Activated naive CD4-positive, alpha-beta T cell treated with Interleukin-2 at 50 U/mL for 16 hours (primary cell): Measurements from ENCODE around the gene STK38L.

Source experiments
- DNase-seq: peaks from one replicate; pipeline ENCODE4 v3.0.0-alpha.2; 2020

Gene STK38L

GRCh38 chr12:27280412-27280811 is 36.3 kb downstream of the STK38L start:
- DNase-seq, result no peak

GRCh38 chr12:27282754-27283153 is 38.7 kb downstream of the STK38L start:
- no peak for DNase-seq

DNA sequence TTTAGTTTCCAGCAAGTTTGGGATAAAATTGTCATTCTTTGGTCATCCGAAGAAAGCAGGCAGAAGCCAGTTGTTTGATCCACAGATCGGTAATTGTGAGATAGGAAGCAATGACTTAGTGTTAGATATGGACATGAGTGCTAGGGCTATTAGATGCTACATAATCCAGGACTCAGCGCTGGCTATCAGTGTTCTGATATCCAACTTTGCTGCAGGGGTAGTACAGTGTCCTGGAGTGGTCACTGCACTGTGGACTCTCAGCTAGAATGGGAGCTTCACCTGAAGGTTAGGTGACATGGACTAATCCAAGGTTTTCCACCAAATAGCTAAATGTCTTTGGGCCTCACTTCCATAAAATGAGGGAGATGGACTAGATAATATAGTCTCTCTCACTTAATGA is 39.9 kb downstream of the STK38L start:
- no peak for DNase-seq

GRCh38 chr12:27284751-27285150 is 40.7 kb downstream of the STK38L start:
- no peak for DNase-seq

DNA sequence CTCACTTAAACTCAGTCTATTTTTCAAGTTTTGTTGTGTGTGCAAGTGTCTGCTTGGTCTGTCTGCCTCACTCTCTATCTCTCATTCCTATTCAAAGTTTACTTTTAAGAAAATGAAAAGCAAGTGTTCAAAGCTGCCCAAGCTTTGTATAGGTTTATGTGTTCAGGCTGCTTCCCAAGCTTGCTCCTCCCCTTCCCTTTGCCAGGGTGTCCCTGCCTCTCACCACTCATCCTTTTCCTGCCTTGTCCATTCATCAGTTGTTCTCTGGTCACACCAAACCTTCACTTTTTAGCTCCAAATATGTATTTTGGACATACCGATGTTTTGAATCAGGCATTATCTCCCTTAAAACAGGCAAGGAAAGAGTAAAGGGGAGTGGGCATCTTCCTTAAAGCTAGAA is 41.3 kb downstream of the STK38L start:
- DNase-seq, result no peak

GRCh38 chr12:27289414-27289813 is 45.3 kb downstream of the STK38L start:
- no peak for DNase-seq

DNA sequence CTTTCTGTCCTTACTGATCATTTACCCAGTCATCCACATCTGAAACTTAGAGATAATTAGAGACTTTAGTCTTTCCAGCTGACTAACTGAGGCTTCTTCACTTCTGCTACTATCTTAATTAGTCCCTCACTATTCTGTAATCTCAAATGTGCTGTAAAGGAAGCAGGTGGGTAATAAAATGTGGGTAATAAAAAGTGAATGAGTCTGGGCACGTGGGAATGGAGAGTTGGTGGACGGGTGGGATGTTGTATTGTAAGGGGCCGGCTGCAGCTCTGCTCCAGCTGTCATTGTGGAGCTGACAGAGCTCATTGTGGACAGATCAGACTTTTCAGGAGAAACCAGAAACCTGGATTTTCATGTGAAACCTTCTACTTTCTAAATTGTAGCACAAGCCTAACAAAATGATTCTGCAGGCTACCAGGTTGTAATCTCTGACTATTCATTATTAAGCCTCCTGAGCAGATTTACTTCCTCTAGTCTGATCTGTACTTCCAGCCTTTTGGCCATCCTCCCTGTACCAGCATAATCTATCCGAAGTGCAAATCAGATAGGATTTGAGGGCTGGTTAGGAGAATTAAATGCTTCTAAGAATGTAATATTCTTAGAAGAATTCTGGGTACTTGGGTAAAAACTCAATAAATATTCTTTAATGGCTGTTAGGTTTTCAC is 46.5 kb downstream of the STK38L start:
- no peak for DNase-seq

GRCh38 chr12:27291862-27292261 is 47.8 kb downstream of the STK38L start:
- DNase-seq, result no peak

- no peak for DNase-seq
Measured at GRCh38 chr12:27292718-27293117, 48.6 kb downstream of the STK38L start.

- no peak for DNase-seq
Measured at GRCh38 chr12:27293463-27293862, 49.4 kb downstream of the STK38L start.

DNA sequence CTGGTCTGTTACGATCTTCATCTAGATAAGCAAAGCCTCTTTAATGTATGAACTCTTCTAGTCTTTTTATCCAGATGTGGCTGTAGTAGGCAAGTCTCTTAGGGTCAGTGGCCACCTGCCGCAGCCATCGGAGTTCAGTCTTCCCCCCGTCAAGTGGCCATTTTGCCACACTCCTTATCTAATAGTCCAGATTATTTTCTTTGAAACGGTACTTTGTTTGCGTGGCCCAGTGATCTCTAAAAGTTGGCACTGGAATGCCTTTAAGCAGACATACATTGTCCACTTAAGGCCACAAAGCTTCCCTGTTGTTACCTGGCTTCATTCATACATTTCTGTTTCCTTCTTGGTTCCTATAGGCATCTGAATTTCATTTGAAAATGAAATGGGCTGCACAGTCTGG is 52.6 kb downstream of the STK38L start:
- no peak for DNase-seq

DNA sequence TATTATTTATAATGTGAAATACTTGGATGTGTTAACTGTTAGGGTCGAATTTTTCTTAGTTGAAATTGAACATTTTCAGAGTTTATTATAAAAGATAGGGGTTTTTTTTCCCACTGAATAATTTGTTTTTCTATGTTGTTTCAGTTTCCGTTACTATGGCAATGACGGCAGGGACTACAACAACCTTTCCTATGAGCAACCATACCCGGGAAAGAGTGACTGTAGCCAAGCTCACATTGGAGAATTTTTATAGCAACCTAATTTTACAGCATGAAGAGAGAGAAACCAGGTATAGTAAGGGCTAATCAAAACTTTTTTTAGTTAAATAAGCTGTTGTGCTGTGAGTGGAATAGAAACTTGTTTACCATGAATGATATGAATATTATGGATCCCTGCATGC is 53.5 kb downstream of the STK38L start:
- no peak for DNase-seq

DNA sequence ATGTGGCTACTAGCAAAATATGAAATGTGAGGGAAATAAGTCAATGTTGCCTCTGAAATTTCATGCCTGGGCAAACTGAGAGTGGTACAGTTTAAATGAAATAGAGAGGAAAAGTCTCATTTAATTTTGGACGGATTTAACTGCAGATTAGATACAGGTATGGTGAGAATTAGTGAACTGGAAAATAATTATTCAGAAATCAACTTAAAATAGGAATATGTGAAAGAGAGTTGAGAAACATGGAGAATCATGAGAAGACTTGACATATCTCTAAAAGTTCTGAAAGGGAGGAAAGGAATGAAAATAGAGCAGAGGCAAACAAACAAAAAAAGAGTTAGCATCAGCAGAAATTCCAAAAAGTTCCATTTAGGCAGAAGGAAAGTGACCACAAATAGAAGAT is 55.0 kb downstream of the STK38L start:
- DNase-seq, result no peak

DNA sequence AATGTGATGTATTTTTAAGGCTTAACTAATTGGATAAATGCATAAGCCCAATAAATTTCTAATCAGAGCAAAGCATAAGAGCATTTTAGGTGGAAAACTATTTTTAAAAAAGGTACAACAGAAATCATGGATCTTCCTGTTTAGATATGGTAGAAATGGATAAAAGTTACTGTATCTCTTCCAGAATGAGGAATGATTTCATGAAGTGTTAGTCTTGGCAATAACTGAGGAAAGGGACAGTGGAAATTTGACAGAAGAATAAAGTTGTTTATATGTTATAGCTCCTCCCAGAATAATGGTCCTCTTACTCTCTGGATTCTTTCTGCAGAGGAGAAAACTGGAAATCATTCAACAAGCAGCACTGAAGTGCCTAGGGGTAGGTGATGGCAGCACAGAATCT is 56.1 kb downstream of the STK38L start:
- DNase-seq, result no peak

DNA sequence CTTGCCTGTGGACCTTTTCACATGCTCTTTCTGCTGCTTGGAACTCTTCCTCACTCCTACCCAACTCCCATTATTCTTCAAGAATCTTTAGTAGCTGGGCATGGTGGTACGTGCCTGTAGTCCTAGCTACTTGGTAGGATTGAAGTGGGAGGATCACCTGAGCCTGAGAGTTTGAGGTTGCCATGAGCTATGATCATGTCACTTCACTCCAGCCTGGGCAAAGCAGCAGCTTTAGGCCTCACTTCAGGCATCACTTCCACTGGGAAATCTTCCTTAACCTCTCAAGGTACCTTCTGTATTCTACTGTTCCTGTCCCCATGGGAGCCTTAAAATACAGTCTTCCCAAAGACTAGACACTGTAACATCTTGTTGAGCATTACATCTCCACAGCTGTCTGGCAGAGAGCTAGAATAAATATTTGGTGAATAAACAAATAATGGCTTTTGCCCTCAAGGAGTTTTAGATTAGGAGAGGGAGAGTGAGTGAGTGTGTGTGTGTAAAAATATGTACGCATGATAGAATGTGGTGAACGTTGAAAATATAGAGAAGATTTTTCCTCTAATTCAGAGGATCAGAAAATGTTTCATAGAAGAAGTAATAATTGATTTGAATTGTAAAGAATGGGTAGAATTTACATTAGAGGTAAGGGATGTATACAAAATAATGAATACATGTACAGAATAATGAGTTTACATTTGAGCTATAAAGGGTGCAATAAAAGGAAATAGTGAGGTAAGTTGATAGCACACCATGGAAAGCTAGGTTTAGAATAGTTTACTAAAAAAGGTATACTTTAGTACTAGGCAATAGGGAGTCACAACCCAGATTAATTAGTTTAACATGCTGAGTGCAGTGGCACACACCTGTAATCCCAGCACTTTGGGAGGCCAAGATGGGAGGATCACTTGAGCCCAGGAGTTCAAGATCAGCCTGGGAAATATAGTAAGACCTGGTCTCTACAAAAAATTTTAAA is 59.3 kb downstream of the STK38L start:
- DNase-seq, result no peak

DNA sequence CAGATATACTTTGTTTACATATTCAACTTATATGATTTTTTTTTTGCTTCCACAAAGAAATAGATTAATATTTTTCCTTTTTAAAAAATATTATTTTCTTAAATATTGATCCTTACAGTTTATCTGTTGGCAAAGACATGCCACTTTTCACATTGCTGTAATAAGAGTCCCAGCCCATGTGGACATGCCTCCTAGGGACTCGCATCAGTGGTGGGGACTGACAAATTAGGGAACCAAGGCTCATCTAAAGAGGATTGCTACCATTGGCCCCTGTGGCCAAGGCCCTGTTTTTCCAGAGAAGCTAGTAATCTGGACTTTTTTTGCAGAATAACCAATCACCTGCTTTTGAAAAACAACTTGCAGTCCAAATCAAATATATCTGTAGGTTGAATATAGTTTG is 60.8 kb downstream of the STK38L start:
- no peak for DNase-seq

- DNase-seq, result no peak
Measured at GRCh38 chr12:27305673-27306456, 61.8 kb downstream of the STK38L start.

- DNase-seq, result no peak
Measured at GRCh38 chr12:27309293-27309994, 65.4 kb downstream of the STK38L start.

- DNase-seq, result no peak
Measured at GRCh38 chr12:27309995-27310315, 65.9 kb downstream of the STK38L start.

- no peak for DNase-seq
Measured at GRCh38 chr12:27316947-27317346, 72.9 kb downstream of the STK38L start.

- DNase-seq, result no peak
Measured at GRCh38 chr12:27319409-27319808, 75.3 kb downstream of the STK38L start.

GRCh38 chr12:27319848-27320247 is 75.8 kb downstream of the STK38L start:
- DNase-seq, result no peak

DNA sequence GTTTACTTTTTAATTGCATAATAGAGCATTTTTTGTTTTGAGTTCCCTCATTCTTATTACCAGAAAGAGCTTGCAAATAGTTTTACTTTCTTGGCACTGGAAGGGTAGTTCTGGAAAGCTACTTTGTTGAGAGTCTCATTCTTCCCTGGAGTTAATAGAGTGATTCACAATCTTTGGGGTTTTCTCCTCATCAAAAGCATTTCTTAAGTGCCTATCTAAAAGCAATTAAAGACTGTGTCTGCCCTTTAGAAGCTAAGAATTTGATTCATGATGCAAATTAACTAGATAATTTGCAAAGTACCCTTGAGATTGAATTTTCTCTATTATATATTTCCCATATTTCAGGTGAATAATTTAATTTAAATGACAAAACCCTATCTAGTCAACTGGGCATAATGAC is 80.4 kb downstream of the STK38L start:
- DNase-seq, result no peak
